ENCODE measurements around the gene OR10A3.

OR10A3 gene

GRCh38 chr11:7969756-7970646 lies 28.5 kb upstream of the OR10A3 start:
- Histone ChIP-seq H3K9me3 (no peaks in the 10 kb centered on the region), H3K36me3 (no peaks in the 10 kb centered on the region), H3K27me3 (peaks cover 42% of the 10 kb centered on the region), H3K4me1 (ENCODE audit: control insufficient read depth in 1 of 2, insufficient read depth in 1 of 2, low read depth in 1 of 2, low read length in 1 of 2) (no peaks in the 10 kb centered on the region), H3K4me3 (ENCODE audit: low read depth in 1 of 2, low read length in 1 of 2) (no peak overlapping the region), H3K27ac (no peak overlapping the region)
- TF ChIP-seq, protein P1, sequence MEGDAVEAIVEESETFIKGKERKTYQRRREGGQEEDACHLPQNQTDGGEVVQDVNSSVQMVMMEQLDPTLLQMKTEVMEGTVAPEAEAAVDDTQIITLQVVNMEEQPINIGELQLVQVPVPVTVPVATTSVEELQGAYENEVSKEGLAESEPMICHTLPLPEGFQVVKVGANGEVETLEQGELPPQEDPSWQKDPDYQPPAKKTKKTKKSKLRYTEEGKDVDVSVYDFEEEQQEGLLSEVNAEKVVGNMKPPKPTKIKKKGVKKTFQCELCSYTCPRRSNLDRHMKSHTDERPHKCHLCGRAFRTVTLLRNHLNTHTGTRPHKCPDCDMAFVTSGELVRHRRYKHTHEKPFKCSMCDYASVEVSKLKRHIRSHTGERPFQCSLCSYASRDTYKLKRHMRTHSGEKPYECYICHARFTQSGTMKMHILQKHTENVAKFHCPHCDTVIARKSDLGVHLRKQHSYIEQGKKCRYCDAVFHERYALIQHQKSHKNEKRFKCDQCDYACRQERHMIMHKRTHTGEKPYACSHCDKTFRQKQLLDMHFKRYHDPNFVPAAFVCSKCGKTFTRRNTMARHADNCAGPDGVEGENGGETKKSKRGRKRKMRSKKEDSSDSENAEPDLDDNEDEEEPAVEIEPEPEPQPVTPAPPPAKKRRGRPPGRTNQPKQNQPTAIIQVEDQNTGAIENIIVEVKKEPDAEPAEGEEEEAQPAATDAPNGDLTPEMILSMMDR (IDR thresholded peaks at IDR 0.05): no peak

DNA sequence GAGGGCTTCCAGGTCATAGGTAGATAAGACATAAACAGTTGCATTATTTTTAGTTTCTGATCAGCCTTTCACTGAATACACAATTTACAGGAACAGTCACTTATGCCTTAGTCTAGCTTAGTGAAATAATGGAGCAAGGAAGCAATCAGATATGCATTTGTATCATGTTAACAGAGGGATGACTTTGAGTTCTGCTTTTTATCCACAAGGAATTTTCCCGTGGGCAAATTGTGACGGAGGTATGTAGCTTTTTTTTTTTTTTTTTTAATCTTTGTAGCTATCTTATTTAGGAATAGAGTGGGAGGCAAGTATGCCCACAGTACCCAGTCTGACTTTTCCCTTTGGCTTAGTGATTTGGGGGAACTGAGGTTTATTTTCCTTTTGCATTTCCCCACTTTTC lies 27.2 kb upstream of the OR10A3 start:
- Histone ChIP-seq H3K9me3 (no peaks in the 10 kb centered on the region), H3K4me3 (ENCODE audit: low read depth in 1 of 2, low read length in 1 of 2) (no peak overlapping the region), H3K36me3 (no peaks in the 10 kb centered on the region), H3K4me1 (ENCODE audit: control insufficient read depth in 1 of 2, insufficient read depth in 1 of 2, low read depth in 1 of 2, low read length in 1 of 2) (no peaks in the 10 kb centered on the region), H3K27ac (no peak overlapping the region), H3K27me3 (peaks cover 42% of the 10 kb centered on the region)
- TF ChIP-seq, protein P1 (IDR thresholded peaks at IDR 0.05): no peak

- TF ChIP-seq, protein P1 (IDR thresholded peaks at IDR 0.05): no peak
- Histone ChIP-seq H3K4me1 (ENCODE audit: control insufficient read depth in 1 of 2, insufficient read depth in 1 of 2, low read depth in 1 of 2, low read length in 1 of 2) (no peaks in the 10 kb centered on the region), H3K27me3 (peaks cover 37% of the 10 kb centered on the region), H3K4me3 (ENCODE audit: low read depth in 1 of 2, low read length in 1 of 2) (no peak overlapping the region), H3K9me3 (no peaks in the 10 kb centered on the region), H3K27ac (no peak overlapping the region), H3K36me3 (no peaks in the 10 kb centered on the region)
Observed at GRCh38 chr11:7967826-7968225, 26.3 kb upstream of the OR10A3 start.

DNA sequence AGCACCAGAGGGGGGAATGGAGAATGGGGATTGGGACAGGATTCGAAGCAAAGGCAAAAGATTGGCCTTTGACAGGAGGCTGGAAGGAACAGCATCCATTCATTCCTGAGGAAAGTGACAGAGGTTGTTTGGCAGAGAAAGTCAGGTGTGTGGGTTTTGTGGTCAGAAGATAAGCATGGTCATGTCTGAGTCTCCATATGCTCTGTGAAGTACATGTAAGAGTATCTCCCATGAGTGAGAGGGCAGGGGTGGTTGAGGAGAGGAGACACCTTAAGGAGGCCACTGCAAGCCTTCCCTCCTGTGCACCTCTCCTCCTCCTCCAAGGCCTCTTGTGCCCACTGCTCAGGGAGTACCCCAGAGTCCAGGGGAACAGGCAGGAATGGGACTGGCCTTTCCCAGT lies 25.6 kb upstream of the OR10A3 start:
- H3K27ac ChIP-seq: no peak overlapping the region
- H3K4me3 ChIP-seq (ENCODE audit: low read depth in 1 of 2, low read length in 1 of 2): no peak overlapping the region
- no peaks in the 10 kb centered on the region for H3K4me1 ChIP-seq (ENCODE audit: control insufficient read depth in 1 of 2, insufficient read depth in 1 of 2, low read depth in 1 of 2, low read length in 1 of 2)
- TF ChIP-seq, protein P1 (IDR thresholded peaks at IDR 0.05): no peak
- no peaks in the 10 kb centered on the region for H3K36me3 ChIP-seq
- no peaks in the 10 kb centered on the region for H3K9me3 ChIP-seq
- H3K27me3 ChIP-seq: peaks cover 30% of the 10 kb centered on the region

DNA sequence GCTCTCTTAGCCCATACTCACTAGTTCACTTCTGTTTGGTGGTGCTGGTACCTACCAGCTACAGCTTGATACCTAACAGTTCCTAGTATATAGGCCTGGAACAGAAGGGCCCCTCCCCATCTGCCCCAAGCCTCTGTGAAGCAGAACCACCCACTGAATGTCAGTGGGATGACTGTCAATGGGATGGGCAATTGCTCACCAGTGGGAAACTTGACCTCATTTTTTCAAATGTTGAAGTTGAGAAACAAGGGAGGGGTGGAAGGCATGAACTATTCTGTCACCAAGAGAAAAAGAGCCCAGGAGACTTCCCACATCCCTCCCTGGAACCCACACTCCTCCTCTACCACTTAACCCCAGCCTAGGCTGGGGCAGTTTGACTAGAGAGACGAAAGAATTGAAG lies 23.9 kb upstream of the OR10A3 start, which contains the start of gene NLRP10:
NLRP10 (minus strand) TSS at position 62 of the 400 bp plus-strand sequence. CDS start 1,952 bp downstream, outside the sequence.
- H3K27ac ChIP-seq: no peak within 1 kb of the TSS
- peaks cover 17% of the 10 kb centered on the region for H3K27me3 ChIP-seq
- H3K4me1 ChIP-seq (ENCODE audit: control insufficient read depth in 1 of 2, insufficient read depth in 1 of 2, low read depth in 1 of 2, low read length in 1 of 2): no peaks in the 10 kb centered on the region
- H3K9me3 ChIP-seq: no peaks in the 10 kb centered on the region
- H3K4me3 ChIP-seq (ENCODE audit: low read depth in 1 of 2, low read length in 1 of 2): no peak within 1 kb of the TSS
- H3K36me3 ChIP-seq: no peaks in the 10 kb centered on the region
- TF ChIP-seq, protein P1 (IDR thresholded peaks at IDR 0.05): no peak

Data from neutrophil (primary cell).